Measurements from ENCODE around the gene POLR1A.

- TF ChIP-seq CTCF (IDR thresholded peaks at IDR 0.05), result no peak
- no peak for TF ChIP-seq EP300 (IDR thresholded peaks at IDR 0.05)
Measured at GRCh38 chr2:86142436-86143257, 37.0 kb upstream of the POLR1A start.
